MCF 10A (cell line): ENCODE data around the gene MYADML2. TPM values are rescaled to one million over a fixed set of nuclear protein-coding genes. Genes with fewer than 3 reads are reported as not detected.

Experiments used
- BruUV-seq: library from RNA; stranded (reverse); fragments of 400-500 nt; replicated peaks from 2 replicates; lab custom pipeline; 2021; lab: Mats Ljungman, UMichigan
- CTCF ChIA-PET: fragments of 300-600 bp; sonication (Branson Sonifier 250); formaldehyde crosslinking; extraction: SDS; loops from one replicate; lab custom pipeline; 2021; ENCODE audit warnings: antibody characterized with exemption, inconsistent platforms; lab: Yijun Ruan, JAX
- POLR2A ChIA-PET: fragments of 300-600, 350-650 bp; sonication (Branson Sonifier 250); formaldehyde crosslinking; extraction: SDS; loops from one replicate; lab custom pipeline; 2020; ENCODE audit warnings: antibody characterized with exemption, inconsistent platforms; lab: Yijun Ruan, JAX
- DNase-seq: peaks from one replicate; pipeline ENCODE4 v3.0.0-alpha.2; 2018; ENCODE audit not compliant: unreplicated experiment
- H3K27ac Mint-ChIP-seq: one replicate; pipeline ENCODE4 v1.8.0; 2022; ENCODE audit warnings: mild to moderate bottlenecking, low read depth, mixed read lengths; ENCODE audit not compliant: unreplicated experiment
- H3K27me3 Mint-ChIP-seq: one replicate; pipeline ENCODE4 v1.8.0; 2022; ENCODE audit warnings: mixed read lengths; ENCODE audit not compliant: insufficient read depth, unreplicated experiment
- H3K36me3 Mint-ChIP-seq: one replicate; pipeline ENCODE4 v1.8.0; 2022; ENCODE audit warnings: mild to moderate bottlenecking, moderate library complexity, mixed read lengths; ENCODE audit not compliant: insufficient read depth, unreplicated experiment
- H3K4me1 Mint-ChIP-seq: one replicate; pipeline ENCODE4 v1.8.0; 2022; ENCODE audit warnings: mixed read lengths; ENCODE audit not compliant: insufficient read depth, unreplicated experiment
- H3K4me3 Mint-ChIP-seq: one replicate; pipeline ENCODE4 v1.8.0; 2022; ENCODE audit warnings: mild to moderate bottlenecking, moderate library complexity, mixed read lengths; ENCODE audit not compliant: unreplicated experiment
- H3K9me3 Mint-ChIP-seq: one replicate; pipeline ENCODE4 v1.8.0; 2022; ENCODE audit warnings: mixed read lengths; ENCODE audit not compliant: unreplicated experiment
- intact Hi-C: fragments of 100-400 bp; cut with micrococcal nuclease; formaldehyde crosslinking; loops from 2 replicates; pipeline ENCODE4 v1.14.1; 2022
- total RNA-seq: library from RNA; stranded (reverse); gene quantifications from 2 replicates; pipeline ENCODE4 v1.2.3, GENCODE V29; 2022
- TF ChIP-seq, protein P1 (sequence below): fragments of 200-600 bp; IDR thresholded peaks from one replicate; pipeline ENCODE4 v1.8.0; 2022; ENCODE audit warnings: antibody characterized with exemption, mild to moderate bottlenecking; ENCODE audit not compliant: unreplicated experiment

Gene MYADML2
- total RNA-seq, 1 experiment from 2014 or later, result not detected

DNA sequence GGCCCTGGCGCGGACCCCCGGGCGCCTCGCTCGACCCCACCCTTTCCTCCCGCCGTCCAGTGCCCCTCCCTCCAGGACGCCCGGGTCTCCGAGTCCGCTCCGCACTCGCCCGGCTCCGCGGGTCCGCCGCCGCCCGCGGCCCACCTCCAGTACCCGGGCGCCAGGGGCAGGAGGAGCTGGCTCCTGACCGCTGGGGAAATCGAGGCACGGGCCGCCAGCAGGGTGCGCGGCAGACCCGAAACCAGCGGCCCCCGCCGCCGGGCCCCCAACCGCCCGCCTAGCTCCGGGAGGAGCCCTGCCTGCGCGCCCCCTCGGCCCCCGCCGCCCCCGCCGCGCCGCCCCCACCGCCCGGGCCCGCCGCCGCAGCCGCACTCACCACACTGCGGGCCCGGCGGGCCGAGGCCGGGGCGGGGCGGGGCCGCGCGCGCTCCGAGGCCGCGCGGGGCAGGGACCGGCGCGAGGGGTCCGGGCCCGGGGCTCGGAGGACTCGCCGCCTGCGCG lies 19.8 kb downstream of the MYADML2 start:
- Mint-ChIP-seq H3K27ac (no peak overlapping the region), H3K4me3 (peak overlapping the region; percentile 84), H3K4me1 (peaks cover 21% of the 10 kb centered on the region), H3K27me3 (no peaks in the 10 kb centered on the region), H3K36me3 (peaks cover 16% of the 10 kb centered on the region), H3K9me3 (no peaks in the 10 kb centered on the region)
- no TSS peak for BruUV-seq
- intact Hi-C loops, result no loop called here
- POLR2A ChIA-PET, result interaction anchor here (0.6 to 6.3 kb wide), 14 partner anchors 11 to 854 kb away, joined by 3 to 59 read pairs (median 6); partner anchors contain the start of genes CENPX, DCXR, FASN and LRRC45
- DNase-seq, result no peak
- CTCF ChIA-PET, result interaction anchor here (0.5 to 1.2 kb wide), 6 partner anchors 13 to 279 kb away, joined by 3 to 7 read pairs (median 4); no protein-coding TSS in a partner anchor
- TF ChIP-seq, protein P1, sequence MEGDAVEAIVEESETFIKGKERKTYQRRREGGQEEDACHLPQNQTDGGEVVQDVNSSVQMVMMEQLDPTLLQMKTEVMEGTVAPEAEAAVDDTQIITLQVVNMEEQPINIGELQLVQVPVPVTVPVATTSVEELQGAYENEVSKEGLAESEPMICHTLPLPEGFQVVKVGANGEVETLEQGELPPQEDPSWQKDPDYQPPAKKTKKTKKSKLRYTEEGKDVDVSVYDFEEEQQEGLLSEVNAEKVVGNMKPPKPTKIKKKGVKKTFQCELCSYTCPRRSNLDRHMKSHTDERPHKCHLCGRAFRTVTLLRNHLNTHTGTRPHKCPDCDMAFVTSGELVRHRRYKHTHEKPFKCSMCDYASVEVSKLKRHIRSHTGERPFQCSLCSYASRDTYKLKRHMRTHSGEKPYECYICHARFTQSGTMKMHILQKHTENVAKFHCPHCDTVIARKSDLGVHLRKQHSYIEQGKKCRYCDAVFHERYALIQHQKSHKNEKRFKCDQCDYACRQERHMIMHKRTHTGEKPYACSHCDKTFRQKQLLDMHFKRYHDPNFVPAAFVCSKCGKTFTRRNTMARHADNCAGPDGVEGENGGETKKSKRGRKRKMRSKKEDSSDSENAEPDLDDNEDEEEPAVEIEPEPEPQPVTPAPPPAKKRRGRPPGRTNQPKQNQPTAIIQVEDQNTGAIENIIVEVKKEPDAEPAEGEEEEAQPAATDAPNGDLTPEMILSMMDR, result no peak

DNA sequence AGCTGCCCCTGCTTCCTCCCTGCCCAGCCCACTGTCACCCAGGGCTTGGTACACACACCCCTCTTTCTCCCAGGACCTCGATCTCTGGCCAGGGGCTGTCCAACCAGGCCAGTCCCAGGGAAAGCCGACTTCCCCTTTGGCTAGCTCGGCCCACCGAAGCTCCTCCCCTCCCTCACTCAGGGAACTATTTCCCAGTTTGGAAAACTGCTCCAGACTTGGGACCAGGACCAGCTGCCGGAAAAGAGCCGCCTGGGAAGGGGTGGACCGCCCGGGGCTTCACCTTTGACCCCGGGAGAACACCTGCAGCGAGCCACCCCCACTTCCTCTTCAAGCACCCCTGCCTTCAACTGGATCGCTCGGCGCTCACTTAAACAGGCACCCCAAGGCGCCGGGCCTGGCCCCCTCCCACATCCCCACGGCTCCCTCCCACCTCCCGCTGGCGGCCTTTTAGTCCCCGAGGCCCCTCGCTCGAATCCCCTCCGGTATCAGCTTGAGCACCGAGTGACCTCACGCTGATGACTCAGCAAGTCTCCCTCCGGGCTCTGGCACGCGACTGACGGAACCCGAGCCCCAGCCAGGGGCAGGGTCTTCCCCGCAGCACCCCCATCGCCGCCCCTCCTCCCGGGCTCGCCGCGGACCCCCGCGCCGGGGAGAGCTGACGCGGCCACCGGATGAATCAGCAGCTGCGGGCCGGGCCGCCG lies 20.4 kb downstream of the MYADML2 start:
- Mint-ChIP-seq H3K27ac (peak overlapping the region; percentile 81), H3K4me3 (peak overlapping the region; percentile 84), H3K4me1 (peaks cover 21% of the 10 kb centered on the region), H3K9me3 (no peaks in the 10 kb centered on the region), H3K36me3 (peaks cover 21% of the 10 kb centered on the region), H3K27me3 (no peaks in the 10 kb centered on the region)
- TF ChIP-seq, protein P1, result no peak
- DNase-seq, result peak; percentile 70
- no TSS peak for BruUV-seq
- ChIA-PET POLR2A (interaction anchor here (0.5 to 6.3 kb wide), 13 partner anchors 10 to 242 kb away, joined by 3 to 59 read pairs (median 6); partner anchors contain the start of genes CENPX, DCXR, FASN and LRRC45), CTCF (interaction anchor here (0.6 to 1.1 kb wide), 4 partner anchors 46 to 280 kb away, joined by 3 to 8 read pairs (median 4); no protein-coding TSS in a partner anchor)
- intact Hi-C loops, result no loop called here

GRCh38 chr17:81925860-81926450 lies 21.1 kb downstream of the MYADML2 start:
- H3K4me1 Mint-ChIP-seq, result peaks cover 21% of the 10 kb centered on the region
- H3K27me3 Mint-ChIP-seq, result no peaks in the 10 kb centered on the region
- intact Hi-C loops, result no loop called here
- ChIA-PET CTCF (interaction anchor here (0.8 to 1.1 kb wide), 3 partner anchors 45 to 196 kb away, joined by 3 to 8 read pairs (median 4); no protein-coding TSS in a partner anchor), POLR2A (interaction anchor here (0.6 to 6.3 kb wide), 13 partner anchors 9 to 286 kb away, joined by 3 to 59 read pairs (median 5); partner anchors contain the start of genes CENPX, DCXR, LRRC45 and MCRIP1)
- H3K27ac Mint-ChIP-seq, result peak overlapping the region; percentile 81
- peak overlapping the region; percentile 84 for H3K4me3 Mint-ChIP-seq
- no peak for DNase-seq
- no peaks in the 10 kb centered on the region for H3K9me3 Mint-ChIP-seq
- peaks cover 21% of the 10 kb centered on the region for H3K36me3 Mint-ChIP-seq
- TF ChIP-seq, protein P1, result no peak
- no TSS peak for BruUV-seq
